Measurements from ENCODE around the gene MED13L. TPM values are rescaled to one million over a fixed set of nuclear protein-coding genes. Genes with fewer than 3 reads are reported as not detected.

MED13L gene
- total and polyA plus RNA-seq, 2 of the 8 experiments (the other 6 are each of a cell fraction or from before 2014, with no cell fraction given): 15.9 to 51.7 TPM

- TF ChIP-seq EP300 (IDR thresholded peaks at IDR 0.05; ENCODE audit: borderline replicate concordance in 1 of 2, low read depth in 2 of 2, low read length in 2 of 2): no peak
- TF ChIP-seq RNF2 (IDR thresholded peaks at IDR 0.05; ENCODE audit: borderline replicate concordance, low read depth, low read length, missing control alignments, poor library complexity, severe bottlenecking): no peak
- no peak for TF ChIP-seq GABPA (IDR thresholded peaks at IDR 0.05; ENCODE audit: borderline replicate concordance, insufficient read depth, low read length)
- TF ChIP-seq SP2 (IDR thresholded peaks at IDR 0.05; ENCODE audit: low read length): no peak
- TF ChIP-seq CHD7 (IDR thresholded peaks at IDR 0.05; ENCODE audit: insufficient replicate concordance, low read length): no peak
Observed at GRCh38 chr12:115966376-115966775, 311.1 kb downstream of the MED13L start (continued).
